ENCODE results near the gene SZT2.
"Not testable (repeated sequence)": the region's sequence is repeated elsewhere in the genome, so short reads cannot be mapped to it uniquely, and the experiment has no call there.

The SZT2 gene

DNA sequence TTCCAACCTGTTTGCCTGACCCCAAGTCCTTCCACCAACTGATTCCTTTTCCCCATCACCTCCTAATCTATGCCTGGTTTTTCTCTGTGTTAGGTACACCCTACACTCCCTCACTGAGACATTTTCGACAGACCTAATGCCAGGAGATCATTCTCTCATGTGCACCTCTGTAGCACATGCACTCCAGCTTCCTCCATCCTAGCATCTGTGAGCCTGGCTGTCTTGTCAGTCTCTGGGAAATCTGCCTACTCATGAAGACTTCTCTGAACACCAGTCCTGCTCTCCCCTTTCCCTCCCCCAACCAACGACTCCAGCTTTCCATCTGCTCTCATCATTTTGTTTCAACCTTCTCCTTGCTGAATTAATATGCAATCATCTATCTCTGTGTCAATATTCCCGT lies 1.1 kb upstream of the SZT2 start:
- no peak for DNase-seq (ENCODE audit: low spot score)

DNA sequence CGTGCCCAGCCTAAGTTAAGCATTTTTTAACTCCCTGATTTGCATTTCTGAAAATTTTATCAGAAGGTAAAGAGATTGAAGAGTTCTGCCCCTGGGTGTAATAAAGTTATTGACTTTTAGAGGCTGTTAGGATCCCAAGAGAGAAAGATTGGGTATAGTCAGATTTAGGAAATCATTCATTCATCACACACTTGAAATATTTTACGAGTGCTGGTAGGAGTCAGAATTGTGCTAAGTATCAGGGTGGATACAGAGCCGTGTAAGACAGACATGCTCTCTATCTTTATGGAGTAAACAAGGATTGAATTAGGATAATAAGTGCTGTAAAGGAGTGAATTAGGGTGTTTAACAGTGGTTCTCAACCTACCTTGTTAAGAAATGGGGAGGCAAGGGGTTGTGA lies 3.0 kb downstream of the SZT2 start:
- DNase-seq (ENCODE audit: low spot score): no peak

DNA sequence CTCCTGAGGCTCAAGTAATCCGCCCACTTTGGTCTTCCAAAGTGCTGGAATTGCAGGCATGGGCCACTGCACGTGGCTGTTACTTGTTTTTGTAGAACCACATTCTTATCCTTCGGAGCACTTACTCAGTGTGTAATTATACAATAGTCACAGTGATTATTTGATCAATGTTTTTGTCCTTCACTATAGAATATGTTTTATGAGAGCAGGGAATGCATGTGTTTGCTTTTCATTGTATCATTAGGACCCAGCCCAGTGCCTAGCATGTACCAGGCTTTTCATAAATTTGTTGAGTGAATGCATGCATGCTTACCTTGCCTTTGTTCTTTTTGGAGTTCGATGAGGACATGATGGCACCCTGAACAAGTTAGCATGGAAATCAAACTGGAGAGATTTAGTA lies 5.8 kb downstream of the SZT2 start:
- DNase-seq (ENCODE audit: low spot score): no peak

DNA sequence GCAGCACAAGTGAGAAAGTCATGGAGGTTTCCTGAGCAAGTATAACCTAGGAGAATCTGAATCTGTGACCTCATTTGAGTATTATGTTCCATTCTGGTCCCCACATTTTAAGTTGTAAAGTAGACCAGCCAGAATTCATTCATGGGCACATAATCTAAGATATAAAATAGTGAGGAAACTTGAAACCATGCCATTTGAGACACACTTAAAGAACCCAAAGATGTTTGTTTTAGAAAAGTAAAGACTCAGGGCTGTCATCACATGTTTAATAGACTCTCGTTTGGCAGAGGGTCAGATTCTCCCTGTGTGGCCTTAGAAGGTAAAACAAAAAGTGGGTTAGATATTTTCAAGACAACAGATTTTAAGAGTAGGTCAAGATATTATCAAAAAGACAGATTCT lies 6.4 kb downstream of the SZT2 start:
- no peak for DNase-seq (ENCODE audit: low spot score)

DNA sequence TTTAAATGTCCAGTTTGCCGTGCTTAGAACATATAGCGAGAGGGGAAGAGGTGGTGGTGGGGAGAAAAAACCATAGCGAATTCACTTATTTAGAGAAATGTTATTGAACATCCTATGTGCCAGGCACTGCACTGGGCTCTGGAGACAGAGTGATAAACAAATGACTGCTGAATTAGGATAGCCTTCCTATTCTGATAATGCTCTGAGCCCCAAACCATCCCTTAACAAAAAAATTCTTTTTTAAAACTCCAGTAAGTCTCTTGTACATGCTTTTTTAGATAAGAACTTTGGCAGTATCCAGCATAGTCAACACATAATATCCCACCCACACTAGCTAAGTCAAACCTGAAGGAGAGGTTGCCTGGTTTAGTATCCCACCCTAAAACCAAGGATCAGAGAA lies 8.5 kb downstream of the SZT2 start:
- DNase-seq (ENCODE audit: low spot score): no peak

DNA sequence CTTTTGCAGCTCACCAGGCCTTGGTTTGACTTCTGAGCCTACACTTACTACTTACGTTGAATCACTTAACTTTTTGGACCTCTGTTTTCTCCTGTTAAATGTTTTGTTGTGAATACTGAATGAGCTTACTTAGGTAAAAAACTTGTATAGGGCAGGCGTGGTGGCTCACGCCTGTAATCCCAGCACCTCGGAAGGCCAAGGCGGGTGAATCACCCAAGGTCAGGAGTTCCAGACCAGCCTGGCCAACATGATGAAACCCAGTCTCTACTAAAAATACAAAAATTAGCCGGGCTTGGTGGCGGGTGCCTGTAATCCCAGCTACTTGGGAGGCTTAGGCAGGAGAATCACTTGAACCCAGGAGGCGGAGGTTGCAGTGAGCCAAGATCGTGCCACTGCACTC lies 10.7 kb downstream of the SZT2 start:
- not testable (repeated sequence) for DNase-seq (ENCODE audit: low spot score)

DNA sequence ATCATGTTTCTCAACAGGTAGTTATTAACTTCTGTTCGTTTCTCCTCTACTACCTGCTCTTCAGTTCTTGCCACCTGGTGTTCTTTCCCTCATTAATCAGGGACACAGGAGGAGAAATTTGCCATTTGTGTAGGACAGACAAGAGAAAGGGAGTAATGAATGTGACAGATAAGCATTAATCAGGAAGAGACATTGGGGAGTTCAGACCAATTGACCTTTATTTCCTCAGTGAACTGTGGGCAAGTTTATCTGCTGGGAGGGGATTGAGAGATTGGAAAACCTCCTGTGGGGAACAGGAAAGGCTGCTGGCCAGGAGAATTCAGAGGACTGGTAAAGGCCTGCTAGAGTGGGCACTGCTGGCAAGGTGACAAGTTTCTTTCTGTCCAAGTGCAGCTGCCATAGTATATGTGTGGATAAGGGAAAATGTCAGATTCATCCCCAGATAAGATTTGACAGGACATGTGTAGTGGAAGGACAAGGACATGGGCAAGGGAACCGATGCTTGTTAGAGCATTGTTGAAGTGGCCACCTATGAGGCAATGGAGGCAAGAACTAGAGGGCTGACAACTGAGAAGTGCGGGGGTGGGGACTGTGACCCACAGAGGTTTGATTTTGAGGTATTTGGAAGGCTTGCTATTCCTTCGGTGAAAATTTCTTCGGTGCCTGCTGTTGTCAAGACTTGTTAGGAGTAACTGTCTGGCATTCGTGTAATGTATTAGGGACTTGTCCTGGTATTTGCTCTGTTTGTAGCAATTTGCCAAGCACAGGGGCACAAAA lies 12.6 kb downstream of the SZT2 start:
- DNase-seq (ENCODE audit: low spot score): no peak

DNA sequence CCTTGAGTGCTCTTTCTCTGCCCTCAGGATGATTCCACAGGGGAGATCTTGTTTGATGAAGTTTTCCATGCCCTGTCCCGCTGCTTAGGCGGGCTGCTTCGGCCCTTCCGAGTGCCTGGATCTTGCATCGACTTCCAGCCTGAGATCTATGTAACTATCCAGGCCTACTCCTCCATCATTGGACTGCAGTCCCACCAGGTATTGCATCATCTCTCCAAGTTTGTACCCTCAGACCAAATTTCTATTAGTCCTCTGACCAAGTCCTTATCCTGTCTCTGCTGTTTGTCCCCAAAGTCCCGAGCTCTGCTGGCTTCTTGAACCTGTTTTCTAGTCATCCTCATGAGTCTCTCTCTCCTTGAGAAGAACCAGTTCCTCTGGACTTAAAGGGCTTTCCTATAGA lies 14.7 kb downstream of the SZT2 start:
- DNase-seq (ENCODE audit: low spot score): no peak

DNA sequence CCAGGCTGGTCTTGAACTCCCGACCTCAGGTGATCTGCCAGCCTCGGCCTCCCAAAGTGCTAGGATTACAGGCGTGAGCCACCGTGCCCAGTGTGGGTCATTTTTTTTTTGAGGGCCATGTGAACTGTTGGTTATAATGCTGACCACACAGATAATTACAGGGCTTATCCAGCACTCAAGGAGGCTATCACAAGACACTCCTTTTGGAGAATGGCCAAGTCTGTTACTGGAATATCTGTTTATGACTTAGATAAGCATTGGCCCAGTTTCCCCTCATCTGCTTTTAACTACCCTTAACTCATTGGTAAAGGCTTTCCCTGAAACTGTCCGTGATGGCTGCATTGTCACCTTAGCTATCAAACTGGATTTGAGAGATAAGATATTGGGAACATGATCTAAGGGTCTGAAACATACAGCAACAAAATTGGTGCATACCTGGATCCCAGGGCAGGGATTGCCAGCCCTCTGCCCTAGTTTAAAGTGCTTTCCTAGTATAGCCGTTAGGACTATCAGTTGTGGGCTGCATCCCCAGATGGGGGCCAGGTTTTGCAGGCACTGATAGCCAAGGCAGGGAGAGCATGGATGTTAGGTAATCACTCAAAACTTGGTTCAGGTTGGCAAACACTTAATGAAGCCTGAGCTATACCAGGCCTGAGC lies 15.6 kb downstream of the SZT2 start:
- DNase-seq (ENCODE audit: low spot score): no peak

DNA sequence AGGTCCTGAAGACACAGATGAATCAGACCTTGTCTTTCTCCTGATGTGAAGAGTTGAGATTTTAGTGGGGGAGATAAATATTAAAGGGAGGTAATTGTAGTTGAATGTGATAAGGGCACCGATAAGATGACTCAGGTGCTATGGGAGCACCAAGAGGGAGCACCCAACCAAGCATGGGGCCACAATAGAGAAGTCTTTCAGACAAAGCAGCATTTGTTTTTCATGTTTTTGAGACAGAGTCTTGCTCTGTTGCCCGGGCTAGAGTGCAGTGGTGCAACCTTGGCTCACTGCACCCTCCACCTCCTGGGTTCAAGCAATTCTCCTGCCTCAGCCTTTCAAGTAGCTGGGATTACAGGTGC lies 16.2 kb downstream of the SZT2 start:
- DNase-seq (ENCODE audit: low spot score): no peak

DNA sequence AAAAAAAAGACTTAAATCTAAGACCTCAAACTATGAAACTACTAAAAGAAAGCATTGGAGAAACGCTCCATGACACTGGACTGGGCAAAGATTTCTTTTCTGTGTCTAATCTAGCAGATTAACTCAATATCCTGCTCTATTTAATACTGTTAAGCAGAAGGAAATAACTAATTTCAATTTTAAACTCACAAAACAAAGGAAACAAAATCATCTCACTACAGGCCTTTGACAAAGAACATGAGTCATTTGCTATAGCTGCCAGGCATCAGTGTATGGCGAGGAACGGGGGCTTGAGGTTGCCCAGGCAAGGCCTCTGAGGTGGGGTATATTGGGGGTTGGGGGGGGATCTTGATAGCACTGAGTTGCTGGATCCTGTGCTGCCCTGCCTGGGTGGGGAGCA lies 20.9 kb downstream of the SZT2 start:
- DNase-seq (ENCODE audit: low spot score): no peak

DNA sequence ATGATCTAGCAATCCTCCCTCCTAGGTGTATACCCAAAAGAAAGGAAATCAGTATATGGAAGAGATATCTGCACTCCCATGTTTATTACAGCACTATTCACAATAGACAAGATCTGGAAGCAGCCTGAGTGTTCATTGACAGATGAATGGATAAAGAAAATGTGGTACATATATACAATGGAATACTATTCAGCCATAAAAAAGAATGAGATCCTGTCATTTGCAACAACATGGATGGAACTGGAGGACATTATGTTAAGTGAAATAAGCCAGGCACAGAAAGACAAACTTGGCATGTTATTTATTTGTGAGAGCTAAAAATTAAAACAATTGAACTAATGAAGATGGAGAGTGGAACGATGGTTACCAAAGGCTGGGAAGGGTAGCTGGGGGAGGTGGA lies 23.7 kb downstream of the SZT2 start:
- not testable (repeated sequence) for DNase-seq (ENCODE audit: low spot score)

DNA sequence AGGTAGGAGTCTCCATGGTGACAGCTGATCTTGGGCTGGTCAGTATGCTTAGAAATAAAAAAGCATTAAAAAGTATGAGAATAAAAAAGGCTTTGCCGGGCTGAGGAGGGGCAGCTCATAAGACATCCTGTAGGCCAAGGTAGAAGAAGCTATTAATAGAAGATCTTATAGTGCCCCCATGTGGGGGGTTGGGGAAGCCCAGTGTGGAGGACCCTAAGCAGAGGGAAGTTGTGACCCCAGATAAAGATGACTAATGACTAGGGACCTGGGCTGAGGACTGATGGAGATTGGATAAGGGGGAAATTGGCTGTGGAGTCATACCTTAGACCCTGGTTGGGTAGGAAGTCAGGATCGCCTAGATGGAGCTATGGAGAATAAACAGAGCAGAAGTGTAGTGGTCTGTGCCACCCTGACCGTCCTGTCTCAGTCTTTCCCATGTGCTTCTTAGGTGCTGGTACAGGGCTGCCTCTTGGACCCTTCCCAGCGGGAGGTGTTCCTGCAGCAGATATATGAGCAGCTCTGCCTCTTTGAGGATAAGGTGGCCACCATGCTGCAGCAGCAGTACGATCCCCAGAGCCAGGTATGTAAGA lies 25.0 kb downstream of the SZT2 start:
- DNase-seq (ENCODE audit: low spot score): peak; percentile 34

DNA sequence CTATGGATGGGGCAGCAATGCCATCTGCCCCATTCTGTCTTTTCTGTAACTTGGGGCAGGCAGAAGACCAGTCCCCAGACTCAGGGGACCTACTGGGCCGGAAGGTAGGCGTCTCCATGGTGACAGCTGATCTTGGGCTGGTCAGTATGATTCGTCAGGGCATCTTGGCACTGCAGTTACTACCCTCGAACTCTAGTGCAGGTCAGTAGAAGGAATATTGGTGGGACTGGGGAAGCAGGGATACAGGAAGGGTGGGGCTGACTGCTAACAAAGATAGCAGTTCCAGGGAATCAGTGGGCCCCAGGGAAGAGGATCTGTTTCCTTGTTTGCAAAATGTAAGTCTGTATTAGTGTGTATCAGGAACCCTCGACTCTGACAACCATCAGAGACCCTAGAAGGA lies 26.2 kb downstream of the SZT2 start:
- DNase-seq (ENCODE audit: low spot score): no peak

DNA sequence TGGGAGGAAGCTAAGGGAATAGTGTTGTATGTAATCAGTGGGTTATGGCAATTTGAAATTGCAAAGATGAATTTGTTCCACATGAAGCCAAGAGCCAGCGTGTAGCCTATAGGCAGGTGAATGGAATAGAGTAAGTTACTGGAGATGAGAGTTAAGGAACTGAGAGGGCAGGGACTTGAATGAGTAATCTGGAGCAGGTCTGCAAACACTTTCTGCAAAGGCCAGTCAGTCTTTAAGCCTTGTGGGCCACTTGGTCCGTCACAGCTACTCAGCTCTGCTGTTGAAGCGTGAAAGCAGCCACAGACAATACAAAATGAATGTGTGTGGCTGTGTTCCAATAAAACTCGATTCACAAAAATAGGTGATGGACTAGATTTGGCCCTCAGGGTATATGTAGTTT lies 29.2 kb downstream of the SZT2 start:
- no peak for DNase-seq (ENCODE audit: low spot score)

DNA sequence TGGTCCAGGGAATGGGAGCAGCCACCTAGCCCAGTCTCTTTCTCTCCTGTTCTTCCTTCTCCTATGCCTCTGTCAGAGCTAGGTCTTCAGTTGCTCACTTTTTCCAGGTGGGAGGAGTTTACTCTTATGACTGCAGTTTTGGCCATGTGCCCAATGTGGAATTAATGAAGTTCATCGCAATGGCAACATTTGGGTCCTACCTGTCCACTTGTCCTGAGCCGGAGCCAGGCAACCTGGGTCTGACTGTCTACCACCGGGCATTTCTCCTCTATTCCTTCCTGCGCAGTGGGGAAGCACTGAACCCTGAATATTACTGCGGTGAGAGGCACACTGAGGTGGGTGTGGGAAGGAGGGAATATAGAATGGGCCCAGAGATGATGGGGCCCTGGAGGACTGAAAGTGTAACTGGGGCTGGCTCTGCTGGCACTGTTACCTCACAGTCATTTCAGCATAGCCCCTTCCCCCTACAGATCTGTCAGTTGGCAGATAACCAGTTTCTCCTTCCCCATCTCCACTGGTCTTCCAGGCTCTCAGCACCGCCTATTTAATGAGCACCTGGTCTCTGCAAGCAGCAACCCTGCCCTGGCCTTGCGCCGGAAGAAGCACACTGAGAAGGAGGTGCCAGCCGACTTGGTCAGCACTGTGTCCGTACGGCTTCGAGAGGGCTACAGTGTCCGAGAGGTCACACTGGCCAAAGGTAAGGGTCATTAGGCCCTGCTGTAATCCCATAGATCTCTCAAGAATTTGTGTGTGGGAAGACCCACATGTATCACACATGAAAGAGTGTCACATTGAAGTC lies 30.1 kb downstream of the SZT2 start:
- no peak for DNase-seq (ENCODE audit: low spot score)

DNA sequence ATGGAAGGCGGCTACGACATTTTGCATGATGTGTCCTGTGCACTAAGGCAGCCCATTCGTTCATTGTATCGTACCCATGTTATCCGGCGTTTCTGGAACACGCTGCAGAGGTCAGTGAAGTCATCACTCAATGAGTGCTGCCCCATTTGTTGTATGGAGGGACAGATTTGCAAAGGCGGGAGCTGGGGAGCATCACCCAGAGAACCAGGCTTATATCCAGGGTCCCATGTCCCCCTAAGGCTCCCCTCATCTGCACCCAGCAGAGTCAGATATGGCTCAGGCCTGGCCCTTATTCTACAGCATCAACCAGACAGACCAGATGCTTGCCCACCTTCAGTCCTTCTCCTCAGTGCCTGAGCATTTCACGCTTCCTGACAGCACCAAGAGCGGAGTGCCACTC lies 31.2 kb downstream of the SZT2 start:
- DNase-seq (ENCODE audit: low spot score): no peak

DNA sequence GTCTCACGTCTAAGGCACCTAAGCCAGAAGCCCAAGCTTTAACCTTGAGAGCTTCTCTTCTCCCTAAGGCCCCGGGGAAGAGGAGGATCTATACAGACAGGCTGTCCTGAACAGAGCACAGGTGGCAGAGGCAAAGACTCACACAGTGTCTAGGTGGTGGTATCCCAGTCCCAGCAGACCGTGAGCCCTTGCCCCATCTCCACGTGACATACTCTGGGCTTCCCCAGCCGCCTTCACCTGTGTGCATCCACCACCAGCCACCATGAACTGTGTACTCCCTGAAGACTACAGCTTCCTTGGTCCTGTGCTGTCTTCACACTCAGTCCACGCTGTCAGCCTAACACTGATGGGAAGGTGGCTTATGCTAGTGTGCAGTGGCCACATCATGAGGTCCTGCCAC lies 31.7 kb downstream of the SZT2 start:
- no peak for DNase-seq (ENCODE audit: low spot score)

DNA sequence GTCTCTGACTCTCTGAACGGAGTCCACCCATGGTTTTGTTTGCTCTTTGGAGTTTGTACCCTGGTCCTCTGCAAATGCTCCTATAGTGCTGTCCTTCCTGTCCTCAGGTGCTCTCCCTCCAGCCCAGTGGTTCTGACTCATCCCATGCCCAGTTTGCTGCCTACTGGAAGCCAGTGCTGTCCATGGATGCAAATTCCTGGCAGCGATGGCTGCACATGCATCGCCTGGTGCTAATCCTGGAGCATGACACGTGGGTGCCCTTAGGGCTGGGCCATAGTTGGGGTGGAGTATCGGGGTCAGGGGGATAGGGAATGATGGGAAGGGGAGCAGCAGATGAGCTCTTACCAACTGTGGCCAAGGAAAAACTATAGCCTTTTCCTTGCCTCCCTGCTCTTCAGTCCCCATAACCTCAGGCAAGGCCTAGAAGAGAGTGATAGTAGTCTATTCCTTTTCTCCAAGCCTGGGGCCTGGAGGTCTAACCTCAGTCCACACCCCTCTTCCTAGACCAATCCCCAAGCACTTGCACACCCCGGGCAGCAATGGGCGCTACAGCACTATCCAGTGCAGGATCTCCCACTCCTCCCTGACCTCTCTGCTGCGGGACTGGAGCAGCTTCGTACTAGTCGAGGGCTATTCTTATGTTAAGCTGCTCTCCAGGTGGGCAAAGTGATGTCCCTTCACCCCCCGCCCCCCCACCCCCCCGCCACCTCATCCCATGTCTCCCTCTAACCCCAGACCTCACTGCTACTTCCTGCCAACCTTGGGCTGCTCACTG lies 32.5 kb downstream of the SZT2 start:
- DNase-seq (ENCODE audit: low spot score): no peak

DNA sequence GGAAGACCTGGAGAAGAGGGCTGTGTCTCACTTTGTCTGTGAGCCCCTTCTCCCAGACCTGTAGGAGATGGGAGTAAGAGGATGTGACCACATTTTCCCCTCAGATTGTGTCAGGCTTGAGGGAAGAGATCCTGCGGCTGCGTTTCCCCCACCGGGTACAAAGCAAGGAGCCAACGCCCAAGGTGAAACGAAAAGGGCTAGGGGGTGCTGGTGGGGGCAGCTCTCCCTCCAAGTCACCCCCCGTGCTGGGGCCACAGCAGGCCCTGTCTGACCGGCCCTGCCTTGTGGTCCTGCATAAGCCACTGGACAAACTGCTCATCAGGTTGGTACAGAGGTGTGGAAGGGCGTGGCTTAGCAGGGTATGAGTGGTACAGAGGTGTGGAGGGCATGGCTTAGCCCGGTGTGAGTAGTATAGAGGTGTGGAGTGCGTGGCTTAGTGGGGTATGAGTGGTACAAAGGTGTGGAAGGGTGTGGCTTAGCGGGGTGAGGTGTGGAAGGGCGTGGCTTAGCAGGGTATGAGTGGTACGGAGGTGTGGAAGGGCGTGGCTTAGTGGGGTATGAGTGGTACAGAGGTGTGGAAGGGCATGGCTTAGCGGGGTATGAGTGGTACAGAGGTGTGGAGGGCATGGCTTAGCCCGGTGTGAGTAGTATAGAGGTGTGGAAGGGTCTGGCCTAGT lies 33.4 kb downstream of the SZT2 start:
- DNase-seq (ENCODE audit: low spot score): no peak

All from putamen (tissue), 1 donor.